ENCODE data around the gene FLG.
"Not testable (repeated sequence)": the region's sequence is repeated elsewhere in the genome, so short reads cannot be mapped to it uniquely, and the experiment has no call there.

FLG gene

DNA sequence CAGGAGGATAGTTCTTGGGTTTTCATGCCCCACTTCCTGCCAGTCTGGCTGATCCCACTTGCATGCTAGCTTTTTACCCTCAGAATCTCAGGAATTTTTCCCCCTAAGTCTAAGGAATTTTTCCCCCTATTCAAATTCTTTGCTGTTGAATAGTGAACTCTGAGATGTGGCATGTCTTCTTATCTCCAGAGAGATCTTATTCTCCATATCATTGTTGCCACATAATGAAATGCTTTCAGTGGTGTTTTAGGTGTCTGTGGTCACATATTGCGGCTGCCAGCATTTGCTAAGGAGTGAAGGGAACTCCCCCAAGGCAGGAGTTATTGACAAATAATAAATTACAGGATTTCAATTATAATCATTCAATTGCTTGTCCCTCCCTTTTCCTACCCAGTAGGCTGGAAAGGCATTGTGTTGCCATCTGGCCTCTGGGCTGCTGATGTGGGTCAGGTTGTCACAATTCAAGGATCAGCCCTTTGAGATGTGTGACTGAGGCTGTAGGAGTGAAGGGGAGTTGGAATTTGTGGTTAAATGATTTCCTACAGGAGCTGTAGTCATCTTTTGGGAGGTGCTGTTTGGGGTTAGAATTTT is 3.9 kb upstream of the FLG start:
- Histone ChIP-seq H3K4me3 (ENCODE audit: low read depth, low read length) (no peak overlapping the region), H3K4me1 (ENCODE audit: control insufficient read depth, insufficient read depth, low read length) (no peaks in the 10 kb centered on the region), H3K36me3 (ENCODE audit: control insufficient read depth, insufficient read depth, low read length) (no peaks in the 10 kb centered on the region), H3K27me3 (ENCODE audit: control insufficient read depth, insufficient read depth, low read length) (no peaks in the 10 kb centered on the region), H3K9ac (ENCODE audit: low read depth, low read length) (no peak overlapping the region), H3K9me3 (ENCODE audit: control insufficient read depth, insufficient read depth, low read length) (peaks cover 15% of the 10 kb centered on the region)

DNA sequence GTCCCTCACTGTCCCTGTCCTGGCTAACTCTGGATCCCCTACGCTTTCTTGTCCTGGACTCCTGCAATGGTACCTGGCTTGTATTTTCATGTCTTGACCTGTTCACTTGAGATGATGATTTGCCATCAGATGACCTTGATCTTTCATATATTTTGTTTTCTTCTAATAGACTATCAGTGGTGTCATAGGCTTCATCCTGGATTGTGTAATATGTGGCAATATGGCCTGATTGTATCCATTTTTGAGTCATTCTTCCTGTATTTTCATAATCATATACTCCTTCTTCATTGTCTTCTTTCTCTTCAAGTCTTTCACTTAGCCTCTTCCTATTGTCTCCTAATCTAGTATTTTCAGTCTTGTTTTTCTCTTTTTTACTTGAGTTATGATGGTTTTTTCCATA is 11.1 kb downstream of the FLG start:
- Histone ChIP-seq H3K4me3 (ENCODE audit: low read depth, low read length) (no peak overlapping the region), H3K9ac (ENCODE audit: low read depth, low read length) (no peak overlapping the region), H3K4me1 (ENCODE audit: control insufficient read depth, insufficient read depth, low read length) (no peaks in the 10 kb centered on the region), H3K9me3 (ENCODE audit: control insufficient read depth, insufficient read depth, low read length) (peaks cover 20% of the 10 kb centered on the region), H3K27me3 (ENCODE audit: control insufficient read depth, insufficient read depth, low read length) (no peaks in the 10 kb centered on the region), H3K36me3 (ENCODE audit: control insufficient read depth, insufficient read depth, low read length) (peaks cover 2% of the 10 kb centered on the region)

GRCh38 chr1:152313319-152313801 is 11.7 kb downstream of the FLG start:
- no peak overlapping the region for H3K9ac ChIP-seq (ENCODE audit: low read depth, low read length)

DNA sequence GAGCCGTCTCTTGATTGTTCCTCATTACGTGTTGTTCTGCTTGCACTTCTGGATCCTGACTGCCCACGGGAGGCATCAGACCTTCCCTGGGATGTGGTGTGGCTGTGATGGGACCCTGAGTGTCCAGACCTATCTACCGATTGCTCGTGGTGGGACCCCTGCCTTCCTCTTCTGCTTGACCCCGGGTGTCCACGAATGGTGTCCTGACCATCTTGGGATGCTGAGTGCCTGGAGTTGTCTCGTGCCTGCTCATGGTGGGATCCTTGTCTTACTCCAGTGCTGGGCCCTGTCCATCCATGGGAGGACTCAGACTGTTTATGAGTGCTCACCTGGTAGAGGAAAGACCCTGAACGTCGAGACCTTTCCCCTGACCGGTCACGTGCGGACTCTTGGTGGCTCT is 12.9 kb downstream of the FLG start:
- H3K9ac ChIP-seq (ENCODE audit: low read depth, low read length); H3K36me3 ChIP-seq (ENCODE audit: control insufficient read depth, insufficient read depth, low read length); H3K27me3 ChIP-seq (ENCODE audit: control insufficient read depth, insufficient read depth, low read length); H3K4me1 ChIP-seq (ENCODE audit: control insufficient read depth, insufficient read depth, low read length); H3K4me3 ChIP-seq (ENCODE audit: low read depth, low read length): not testable (repeated sequence)
- H3K9me3 ChIP-seq (ENCODE audit: control insufficient read depth, insufficient read depth, low read length), result peaks cover 16% of the 10 kb centered on the region

More at GRCh38 chr1:152313319-152313801, 11.7 kb downstream of the FLG start:
- Histone ChIP-seq H3K4me3 (ENCODE audit: low read depth, low read length) (no peak overlapping the region), H3K27me3 (ENCODE audit: control insufficient read depth, insufficient read depth, low read length) (no peaks in the 10 kb centered on the region), H3K9me3 (ENCODE audit: control insufficient read depth, insufficient read depth, low read length) (peaks cover 16% of the 10 kb centered on the region), H3K36me3 (ENCODE audit: control insufficient read depth, insufficient read depth, low read length) (peaks cover 2% of the 10 kb centered on the region), H3K4me1 (ENCODE audit: control insufficient read depth, insufficient read depth, low read length) (no peaks in the 10 kb centered on the region)

DNA sequence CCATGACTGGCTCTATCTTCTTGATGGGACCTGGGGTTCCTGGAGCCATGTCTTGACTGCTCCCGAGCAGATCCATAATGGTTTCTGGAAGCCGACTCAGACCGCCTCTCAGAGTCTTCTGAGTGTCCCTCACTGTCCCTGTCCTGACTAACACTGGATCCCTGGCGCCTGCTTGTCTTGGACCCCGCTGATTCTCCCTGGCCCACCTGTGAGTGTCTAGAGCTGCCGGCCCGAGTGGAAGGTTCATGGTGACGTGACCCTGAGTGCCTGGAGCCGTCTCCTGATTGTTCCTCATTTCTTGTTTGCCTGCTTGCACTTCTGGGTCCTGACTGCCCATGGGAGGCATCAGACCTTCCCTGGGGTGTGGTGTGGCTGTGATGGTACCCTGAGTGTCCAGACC is 15.1 kb downstream of the FLG start:
- H3K4me3 ChIP-seq (ENCODE audit: low read depth, low read length), result no peak overlapping the region
- no peaks in the 10 kb centered on the region for H3K4me1 ChIP-seq (ENCODE audit: control insufficient read depth, insufficient read depth, low read length)
- no peak overlapping the region for H3K9ac ChIP-seq (ENCODE audit: low read depth, low read length)
- peaks cover 9% of the 10 kb centered on the region for H3K9me3 ChIP-seq (ENCODE audit: control insufficient read depth, insufficient read depth, low read length)
- H3K36me3 ChIP-seq (ENCODE audit: control insufficient read depth, insufficient read depth, low read length), result peaks cover 2% of the 10 kb centered on the region
- H3K27me3 ChIP-seq (ENCODE audit: control insufficient read depth, insufficient read depth, low read length), result no peaks in the 10 kb centered on the region

- H3K27me3 ChIP-seq (ENCODE audit: control insufficient read depth, insufficient read depth, low read length); H3K4me1 ChIP-seq (ENCODE audit: control insufficient read depth, insufficient read depth, low read length); H3K9me3 ChIP-seq (ENCODE audit: control insufficient read depth, insufficient read depth, low read length); H3K9ac ChIP-seq (ENCODE audit: low read depth, low read length); H3K36me3 ChIP-seq (ENCODE audit: control insufficient read depth, insufficient read depth, low read length); H3K4me3 ChIP-seq (ENCODE audit: low read depth, low read length): not testable (repeated sequence)
Observed at GRCh38 chr1:152309320-152309901, 15.6 kb downstream of the FLG start.

- H3K36me3 ChIP-seq (ENCODE audit: control insufficient read depth, insufficient read depth, low read length); H3K4me3 ChIP-seq (ENCODE audit: low read depth, low read length); H3K27me3 ChIP-seq (ENCODE audit: control insufficient read depth, insufficient read depth, low read length); H3K9ac ChIP-seq (ENCODE audit: low read depth, low read length); H3K9me3 ChIP-seq (ENCODE audit: control insufficient read depth, insufficient read depth, low read length); H3K4me1 ChIP-seq (ENCODE audit: control insufficient read depth, insufficient read depth, low read length): not testable (repeated sequence)
Observed at GRCh38 chr1:152308758-152309157, 16.3 kb downstream of the FLG start.

DNA sequence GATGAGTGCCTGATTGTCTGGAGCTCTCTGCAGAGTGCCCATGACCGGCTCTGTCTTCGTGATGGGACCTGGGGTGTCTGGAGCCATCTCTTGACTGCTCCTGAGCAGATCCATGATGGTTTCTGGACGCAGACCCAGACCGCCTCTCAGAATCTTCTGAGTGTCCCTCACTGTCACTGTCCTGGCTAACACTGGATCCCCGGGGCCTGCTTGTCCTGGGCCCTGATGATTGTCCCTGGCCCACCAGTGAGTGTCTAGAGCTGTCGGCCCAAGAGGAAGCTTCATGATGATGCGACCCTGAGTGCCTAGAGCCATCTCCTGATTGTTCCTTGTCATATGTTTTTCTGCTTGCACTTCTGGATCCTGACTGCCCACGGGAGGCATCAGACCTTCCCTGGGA is 17.1 kb downstream of the FLG start:
- not testable (repeated sequence) for H3K27me3 ChIP-seq (ENCODE audit: control insufficient read depth, insufficient read depth, low read length); H3K4me1 ChIP-seq (ENCODE audit: control insufficient read depth, insufficient read depth, low read length); H3K36me3 ChIP-seq (ENCODE audit: control insufficient read depth, insufficient read depth, low read length); H3K9ac ChIP-seq (ENCODE audit: low read depth, low read length); H3K4me3 ChIP-seq (ENCODE audit: low read depth, low read length)
- peaks cover 10% of the 10 kb centered on the region for H3K9me3 ChIP-seq (ENCODE audit: control insufficient read depth, insufficient read depth, low read length)

GRCh38 chr1:152306123-152306522 is 18.9 kb downstream of the FLG start:
- H3K36me3 ChIP-seq (ENCODE audit: control insufficient read depth, insufficient read depth, low read length); H3K9ac ChIP-seq (ENCODE audit: low read depth, low read length); H3K4me1 ChIP-seq (ENCODE audit: control insufficient read depth, insufficient read depth, low read length); H3K4me3 ChIP-seq (ENCODE audit: low read depth, low read length); H3K27me3 ChIP-seq (ENCODE audit: control insufficient read depth, insufficient read depth, low read length): not testable (repeated sequence)
- peaks cover 13% of the 10 kb centered on the region for H3K9me3 ChIP-seq (ENCODE audit: control insufficient read depth, insufficient read depth, low read length)

- not testable (repeated sequence) for H3K9ac ChIP-seq (ENCODE audit: low read depth, low read length); H3K36me3 ChIP-seq (ENCODE audit: control insufficient read depth, insufficient read depth, low read length); H3K4me1 ChIP-seq (ENCODE audit: control insufficient read depth, insufficient read depth, low read length); H3K4me3 ChIP-seq (ENCODE audit: low read depth, low read length); H3K27me3 ChIP-seq (ENCODE audit: control insufficient read depth, insufficient read depth, low read length)
- H3K9me3 ChIP-seq (ENCODE audit: control insufficient read depth, insufficient read depth, low read length), result peaks cover 17% of the 10 kb centered on the region
Observed at GRCh38 chr1:152304773-152305172, 20.3 kb downstream of the FLG start.

DNA sequence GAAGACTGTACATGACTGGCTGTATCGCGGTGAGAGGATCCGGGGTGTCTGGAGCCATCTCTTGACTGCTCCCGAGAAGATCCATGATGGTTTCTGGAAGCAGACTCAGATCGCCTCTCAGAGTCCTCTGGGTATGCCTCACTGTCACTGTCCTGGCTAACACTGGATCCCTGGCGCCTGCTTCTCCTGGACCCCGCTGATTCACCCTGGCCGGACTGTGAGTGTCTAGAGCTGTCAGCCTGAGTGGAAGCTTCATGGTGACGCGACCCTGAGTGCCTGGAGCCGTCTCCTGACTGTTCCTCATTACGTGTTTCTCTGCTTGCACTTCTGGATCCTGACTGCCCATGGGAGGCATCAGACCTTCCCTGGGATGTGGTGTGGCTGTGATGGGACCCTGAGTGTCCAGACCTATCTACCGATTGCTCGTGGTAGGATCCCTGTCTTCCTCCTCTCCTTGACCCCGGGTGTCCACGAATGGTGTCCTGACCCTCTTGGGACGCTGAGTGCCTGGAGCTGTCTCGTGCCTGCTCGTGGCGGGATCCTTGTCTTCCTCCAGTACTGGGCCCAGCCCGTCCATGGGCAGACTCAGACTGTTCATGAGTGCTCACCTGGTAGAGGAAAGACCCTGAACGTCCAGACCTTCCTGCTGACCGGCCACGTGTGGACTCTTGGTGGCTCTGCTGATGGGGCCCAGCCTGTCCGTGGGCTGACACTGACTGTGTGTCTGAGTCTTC is 21.7 kb downstream of the FLG start:
- H3K9me3 ChIP-seq (ENCODE audit: control insufficient read depth, insufficient read depth, low read length), result peaks cover 13% of the 10 kb centered on the region
- not testable (repeated sequence) for H3K36me3 ChIP-seq (ENCODE audit: control insufficient read depth, insufficient read depth, low read length); H3K27me3 ChIP-seq (ENCODE audit: control insufficient read depth, insufficient read depth, low read length); H3K9ac ChIP-seq (ENCODE audit: low read depth, low read length); H3K4me1 ChIP-seq (ENCODE audit: control insufficient read depth, insufficient read depth, low read length); H3K4me3 ChIP-seq (ENCODE audit: low read depth, low read length)

DNA sequence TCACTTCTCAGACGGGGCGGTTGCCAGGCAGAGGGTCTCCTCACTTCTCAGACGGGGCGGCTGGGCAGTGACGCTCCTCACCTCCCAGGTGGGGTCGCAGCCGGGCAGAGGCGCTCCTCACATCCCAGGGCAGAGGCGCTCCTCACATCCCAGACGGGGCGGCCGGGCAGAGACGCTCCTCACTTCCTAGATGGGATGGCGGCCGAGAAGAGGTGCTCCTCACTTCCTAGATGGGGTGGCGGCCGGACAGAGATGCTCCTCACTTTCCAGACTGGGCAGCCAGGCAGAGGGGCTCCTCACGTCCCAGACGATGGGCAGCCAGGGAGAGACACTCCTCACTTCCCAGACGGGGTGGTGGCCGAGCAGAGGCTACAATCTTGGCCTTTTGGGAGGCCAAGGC is 68.6 kb downstream of the FLG start:
- H3K36me3 ChIP-seq (ENCODE audit: control insufficient read depth, insufficient read depth, low read length); H3K27me3 ChIP-seq (ENCODE audit: control insufficient read depth, insufficient read depth, low read length); H3K4me3 ChIP-seq (ENCODE audit: low read depth, low read length); H3K9ac ChIP-seq (ENCODE audit: low read depth, low read length); H3K4me1 ChIP-seq (ENCODE audit: control insufficient read depth, insufficient read depth, low read length): not testable (repeated sequence)
- H3K9me3 ChIP-seq (ENCODE audit: control insufficient read depth, insufficient read depth, low read length), result peaks cover 11% of the 10 kb centered on the region
